ENCODE data around the gene AFAP1L1. TPM values are rescaled to one million over a fixed set of nuclear protein-coding genes. Genes with fewer than 3 reads are reported as not detected.

Gene AFAP1L1
- total RNA-seq (2014; rRNA removed; shearing (Covaris generic)) (not detected in 2 replicates), total RNA-seq (2022) (not detected in 2 replicates), Bru-seq, nascent RNA (not detected), BruChase-seq, experiment 1, labeled RNA remaining after a 6-hour chase (not detected), BruChase-seq, experiment 2, labeled RNA remaining after a 2-hour chase (percentile 2 among the genes with signal in this experiment)
- long read RNA-seq: 0 reads

DNA sequence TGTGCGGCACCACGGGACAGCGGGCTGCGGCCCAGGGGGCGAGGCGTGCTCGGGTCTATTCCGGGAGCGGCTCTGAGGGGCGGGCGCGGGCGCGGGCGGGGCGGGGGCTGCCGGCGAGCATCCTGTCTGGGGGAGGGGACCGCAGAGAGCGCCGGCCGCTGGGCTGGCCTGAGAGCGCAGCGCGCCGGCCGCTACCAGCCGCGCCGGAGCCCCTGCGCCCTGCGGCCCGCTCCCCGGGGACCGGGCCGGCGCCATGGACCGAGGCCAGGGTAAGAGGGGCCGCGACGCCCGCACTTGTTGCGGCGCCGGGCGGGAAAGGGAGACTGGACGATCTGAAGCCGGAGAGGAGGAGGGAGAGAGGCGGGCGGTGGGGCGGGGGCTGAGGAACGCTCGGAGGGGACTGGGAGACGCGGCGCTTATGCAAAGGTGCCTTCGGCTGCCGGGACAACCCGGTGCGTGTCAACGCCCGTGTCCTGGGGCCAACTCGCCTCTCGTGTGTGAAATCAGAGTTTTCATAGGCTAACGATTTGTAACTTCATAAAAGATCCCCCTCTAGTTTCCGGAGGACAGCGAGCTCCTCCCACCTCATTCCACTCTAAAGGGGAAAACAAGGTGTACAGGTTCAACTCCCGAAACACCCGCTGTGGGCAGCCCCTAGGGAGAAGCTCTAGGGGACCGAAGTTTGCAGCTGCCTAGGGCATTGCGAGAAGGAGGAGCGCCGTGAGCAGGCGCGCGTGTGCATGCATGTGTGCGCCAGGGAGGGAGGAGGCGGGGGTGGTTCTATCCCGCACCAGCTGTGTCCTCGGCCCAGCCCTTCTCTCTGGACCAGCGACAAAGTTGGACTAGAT, at the start of gene AFAP1L1:
Gene AFAP1L1 (plus strand): TSS at position 144 of the 848 bp plus-strand sequence. CDS start 110 bp downstream, at position 254.
- H3K9me2 ChIP-seq (ENCODE audit: insufficient read depth, low read length): no peaks in the 10 kb centered on the region
- no peaks in the 10 kb centered on the region for H3K9me3 ChIP-seq (ENCODE audit: low read length)
- DNase-seq (ENCODE audit: low spot score): no peak
- H3K4me1 ChIP-seq (ENCODE audit: insufficient read depth, low read length, poor library complexity, severe bottlenecking): no peaks in the 10 kb centered on the region
- no peak within 1 kb of the TSS for H3K4me2 ChIP-seq (ENCODE audit: low read length)
- no peak within 1 kb of the TSS for H3K27ac ChIP-seq (ENCODE audit: low read depth, low read length, poor library complexity, severe bottlenecking)
- intact Hi-C loops (cut with micrococcal nuclease; ENCODE audit: unreplicated experiment): no loop called here
- BruUV-seq (replicated peaks): no TSS peak
- CTCF ChIA-PET (ENCODE audit: unreplicated experiment): no interaction called here
- TF ChIP-seq, protein P1, sequence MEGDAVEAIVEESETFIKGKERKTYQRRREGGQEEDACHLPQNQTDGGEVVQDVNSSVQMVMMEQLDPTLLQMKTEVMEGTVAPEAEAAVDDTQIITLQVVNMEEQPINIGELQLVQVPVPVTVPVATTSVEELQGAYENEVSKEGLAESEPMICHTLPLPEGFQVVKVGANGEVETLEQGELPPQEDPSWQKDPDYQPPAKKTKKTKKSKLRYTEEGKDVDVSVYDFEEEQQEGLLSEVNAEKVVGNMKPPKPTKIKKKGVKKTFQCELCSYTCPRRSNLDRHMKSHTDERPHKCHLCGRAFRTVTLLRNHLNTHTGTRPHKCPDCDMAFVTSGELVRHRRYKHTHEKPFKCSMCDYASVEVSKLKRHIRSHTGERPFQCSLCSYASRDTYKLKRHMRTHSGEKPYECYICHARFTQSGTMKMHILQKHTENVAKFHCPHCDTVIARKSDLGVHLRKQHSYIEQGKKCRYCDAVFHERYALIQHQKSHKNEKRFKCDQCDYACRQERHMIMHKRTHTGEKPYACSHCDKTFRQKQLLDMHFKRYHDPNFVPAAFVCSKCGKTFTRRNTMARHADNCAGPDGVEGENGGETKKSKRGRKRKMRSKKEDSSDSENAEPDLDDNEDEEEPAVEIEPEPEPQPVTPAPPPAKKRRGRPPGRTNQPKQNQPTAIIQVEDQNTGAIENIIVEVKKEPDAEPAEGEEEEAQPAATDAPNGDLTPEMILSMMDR (conservative IDR thresholded peaks at IDR 0.05; ENCODE audit: low read length): no peak
- TF ChIP-seq EZH2phosphoT487 (IDR thresholded peaks at IDR 0.05; ENCODE audit: borderline replicate concordance, low read depth, low read length): no peak
- no peak within 1 kb of the TSS for H3K4me3 ChIP-seq (ENCODE audit: low read depth, low read length, poor library complexity, severe bottlenecking)
- H3K36me3 ChIP-seq (ENCODE audit: insufficient read depth, low read length): no peaks in the 10 kb centered on the region
- no peaks in the 10 kb centered on the region for H3K79me2 ChIP-seq (ENCODE audit: insufficient read depth, low read depth, low read length)
- no peaks in the 10 kb centered on the region for H4K20me1 ChIP-seq (ENCODE audit: insufficient read depth, low read length)
- POLR2A ChIA-PET: no interaction called here
- H2AFZ ChIP-seq (ENCODE audit: low read length): no peak within 1 kb of the TSS

DNA sequence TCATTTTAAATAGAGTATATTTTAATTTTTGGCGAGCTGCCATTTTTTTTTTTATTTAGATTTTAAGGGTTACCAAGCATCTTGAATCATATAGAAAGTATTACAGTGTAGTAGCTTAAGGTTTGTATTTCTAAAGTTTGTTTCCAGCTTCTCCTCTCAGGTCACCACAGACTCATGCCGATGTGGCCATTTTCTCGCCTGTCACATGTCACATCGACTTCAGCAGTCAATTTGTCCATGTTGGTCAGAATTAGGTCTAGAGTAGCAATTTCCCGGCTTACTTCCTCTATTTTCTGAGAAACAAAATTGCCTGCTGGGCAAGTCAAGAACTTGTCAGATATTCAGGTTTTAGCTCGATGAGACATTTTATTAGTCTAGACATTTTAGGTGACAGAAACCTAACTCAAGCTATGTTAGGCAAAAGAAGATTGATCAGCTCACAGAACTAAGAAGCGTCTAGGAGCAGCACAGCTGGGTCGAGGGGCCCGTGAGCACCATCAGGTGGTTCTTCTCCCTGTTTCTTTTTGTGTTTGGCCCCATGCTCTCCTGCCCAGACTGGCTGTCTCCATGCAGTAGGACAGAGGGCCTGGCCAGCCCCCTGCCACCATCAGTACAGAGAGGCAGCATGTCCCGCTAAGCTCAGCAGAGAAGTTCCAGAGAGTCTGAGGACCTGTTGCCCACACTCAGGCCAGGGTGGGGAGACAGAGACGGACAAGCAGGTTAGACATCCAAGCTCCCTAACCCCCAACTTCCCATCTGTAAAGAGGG, 48.4 kb upstream of the AFAP1L1 start:
- no peaks in the 10 kb centered on the region for H3K4me1 ChIP-seq (ENCODE audit: insufficient read depth, low read length, poor library complexity, severe bottlenecking)
- H3K9me3 ChIP-seq (ENCODE audit: low read length): no peaks in the 10 kb centered on the region
- no peak overlapping the region for H2AFZ ChIP-seq (ENCODE audit: low read length)
- no peaks in the 10 kb centered on the region for H4K20me1 ChIP-seq (ENCODE audit: insufficient read depth, low read length)
- CTCF ChIA-PET (ENCODE audit: unreplicated experiment): no interaction called here
- H3K9me2 ChIP-seq (ENCODE audit: insufficient read depth, low read length): no peaks in the 10 kb centered on the region
- H3K27ac ChIP-seq (ENCODE audit: low read depth, low read length, poor library complexity, severe bottlenecking): no peak overlapping the region
- TF ChIP-seq EZH2phosphoT487 (IDR thresholded peaks at IDR 0.05; ENCODE audit: borderline replicate concordance, low read depth, low read length): no peak
- POLR2A ChIA-PET: interaction anchor here (0.5 to 2.2 kb wide), 4 partner anchors 9 to 473 kb away, joined by 3 to 6 read pairs (median 4); no protein-coding TSS in a partner anchor
- no peaks in the 10 kb centered on the region for H3K36me3 ChIP-seq (ENCODE audit: insufficient read depth, low read length)
- no peak for DNase-seq (ENCODE audit: low spot score)
- no peaks in the 10 kb centered on the region for H3K79me2 ChIP-seq (ENCODE audit: insufficient read depth, low read depth, low read length)
- H3K4me2 ChIP-seq (ENCODE audit: low read length): no peak overlapping the region
- BruUV-seq (replicated peaks): no TSS peak
- no peak overlapping the region for H3K4me3 ChIP-seq (ENCODE audit: low read depth, low read length, poor library complexity, severe bottlenecking)
- intact Hi-C loops (cut with micrococcal nuclease; ENCODE audit: unreplicated experiment): no loop called here

DNA sequence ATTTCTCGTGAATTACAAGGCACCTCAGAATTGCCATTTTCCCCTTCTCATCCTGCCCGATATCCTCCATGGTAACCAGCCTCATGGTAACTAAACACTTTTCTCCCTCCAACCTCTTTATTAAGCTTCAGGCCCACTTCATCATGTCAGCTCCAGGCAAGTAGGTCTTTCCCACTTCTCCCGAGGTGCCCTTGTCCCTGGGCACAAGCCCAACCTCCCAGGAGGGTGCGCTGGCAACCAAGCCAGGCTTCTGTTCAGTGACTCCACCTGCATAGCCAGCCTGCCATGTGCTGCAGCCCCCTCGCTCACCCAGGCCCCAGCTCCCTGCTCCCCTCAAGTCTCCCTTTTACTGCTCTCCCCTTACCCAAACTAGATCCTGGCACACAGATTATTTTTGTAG, 47.4 kb upstream of the AFAP1L1 start:
- Histone ChIP-seq H3K4me2 (ENCODE audit: low read length) (no peak overlapping the region), H3K79me2 (ENCODE audit: insufficient read depth, low read depth, low read length) (no peaks in the 10 kb centered on the region), H3K9me2 (ENCODE audit: insufficient read depth, low read length) (no peaks in the 10 kb centered on the region), H3K9me3 (ENCODE audit: low read length) (no peaks in the 10 kb centered on the region), H4K20me1 (ENCODE audit: insufficient read depth, low read length) (no peaks in the 10 kb centered on the region), H3K27ac (ENCODE audit: low read depth, low read length, poor library complexity, severe bottlenecking) (no peak overlapping the region), H3K36me3 (ENCODE audit: insufficient read depth, low read length) (no peaks in the 10 kb centered on the region), H3K4me1 (ENCODE audit: insufficient read depth, low read length, poor library complexity, severe bottlenecking) (no peaks in the 10 kb centered on the region), H2AFZ (ENCODE audit: low read length) (no peak overlapping the region), H3K4me3 (ENCODE audit: low read depth, low read length, poor library complexity, severe bottlenecking) (no peak overlapping the region)
- intact Hi-C loops (cut with micrococcal nuclease; ENCODE audit: unreplicated experiment): no loop called here
- TF ChIP-seq, protein P1 (conservative IDR thresholded peaks at IDR 0.05; ENCODE audit: low read length): no peak
- no peak for TF ChIP-seq EZH2phosphoT487 (IDR thresholded peaks at IDR 0.05; ENCODE audit: borderline replicate concordance, low read depth, low read length)
- no TSS peak for BruUV-seq (replicated peaks)
- CTCF ChIA-PET (ENCODE audit: unreplicated experiment): no interaction called here
- no peak for DNase-seq (ENCODE audit: low spot score)
- POLR2A ChIA-PET: interaction anchor here (0.5 to 2.2 kb wide), 2 partner anchors 12 to 13 kb away, joined by 4 to 5 read pairs; no protein-coding TSS in a partner anchor

All from OCI-LY7 (cell line).